ENCODE results near the gene GALNT6. TPM values are rescaled to one million over a fixed set of nuclear protein-coding genes. Genes with fewer than 3 reads are reported as not detected.
"Not testable (repeated sequence)": the region's sequence is repeated elsewhere in the genome, so short reads cannot be mapped to it uniquely, and the experiment has no call there.

GALNT6 gene
- polyA plus RNA-seq, 2 of the 4 experiments (the other 2 are of a cell fraction): 3.6 to 4.3 TPM

DNA sequence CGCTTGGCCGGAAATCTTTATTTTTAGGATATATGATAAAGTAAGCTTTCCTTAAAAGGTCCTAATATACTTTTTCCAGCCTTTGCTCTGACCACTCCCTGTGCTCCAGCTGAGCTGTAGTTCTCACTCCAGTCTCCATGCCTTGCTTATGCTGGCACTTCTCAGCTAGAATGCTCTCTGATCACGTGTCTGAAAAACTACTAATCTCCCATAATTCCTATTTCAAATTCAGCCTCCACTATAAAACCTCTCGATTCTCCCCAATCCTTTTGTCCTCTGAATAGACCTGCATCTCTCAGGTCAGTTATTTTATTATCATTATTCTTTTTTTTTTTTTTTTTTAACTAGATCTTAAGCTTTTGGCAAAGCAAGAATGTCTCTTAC, 70.9 kb downstream of the GALNT6 start:
- Histone ChIP-seq H3K9me3 (no peaks in the 10 kb centered on the region), H3K27ac (peak overlapping the region; percentile 30 to 55; a peak in 5 of 6 replicates), H3K4me3 (no peak overlapping the region), H3K4me2 (peak overlapping the region; percentile 51; the same call in 2 of the 3 replicates), H3K4me1 (peaks cover 28% of the 10 kb centered on the region)
- DNase-seq (ENCODE audit: low read depth in 1 of 2, low spot score in 1 of 2): peak in 1 of 2 experiments; percentile 59
- ChIA-PET CTCF (interaction anchor here (0.8 to 6.0 kb wide), 4 partner anchors 9 to 58 kb away, joined by 3 to 41 read pairs (median 5); no protein-coding TSS in a partner anchor), POLR2A (interaction anchor here (0.9 kb wide), 1 partner anchor 12 kb away, joined by 3 read pairs; no protein-coding TSS in a partner anchor)
- TF ChIP-seq KDM1A (IDR thresholded peaks at IDR 0.05; ENCODE audit: low read depth): no peak
- TF ChIP-seq EHF (CRISPR knock-in tag; IDR thresholded peaks at IDR 0.05): peak; percentile 6; the same call in 1 of the 2 replicates
- 50% methylated on average over 4 of the region's 4 CpGs for WGBS (ENCODE audit: missing lambda C conversion rate)
- no peak for FAIRE-seq
- ATAC-seq: peak in 1 of 2 experiments; percentile 61; a peak in 3 of 6 replicates

- peaks cover 28% of the 10 kb centered on the region for H3K4me1 ChIP-seq
- peak overlapping the region; percentile 27; the same call in 1 of the 3 replicates for H3K4me2 ChIP-seq
- no peaks in the 10 kb centered on the region for H3K9me3 ChIP-seq
- TF ChIP-seq HOXB13 (CRISPR knock-in tag; IDR thresholded peaks at IDR 0.05; ENCODE audit: low read depth): no peak
- no peak for TF ChIP-seq BHLHE40 (IDR thresholded peaks at IDR 0.05; ENCODE audit: low read depth, low read length)
- TF ChIP-seq JUNB (IDR thresholded peaks at IDR 0.05): no peak
- TF ChIP-seq SREBF2 (IDR thresholded peaks at IDR 0.05): no peak
- no peak for TF ChIP-seq ZNF302 (CRISPR knock-in tag; IDR thresholded peaks at IDR 0.05)
- TF ChIP-seq HES2 (IDR thresholded peaks at IDR 0.05): no peak
- no peak for TF ChIP-seq NPAS2 (CRISPR knock-in tag; IDR thresholded peaks at IDR 0.05; ENCODE audit: borderline replicate concordance)
- no peak for TF ChIP-seq KDM5A (IDR thresholded peaks at IDR 0.05)
- no peak for TF ChIP-seq CBX8 (IDR thresholded peaks at IDR 0.05)
- TF ChIP-seq CHD2 (IDR thresholded peaks at IDR 0.05; ENCODE audit: low read length, partially characterized antibody): no peak
- no peak for TF ChIP-seq RARB (CRISPR knock-in tag; IDR thresholded peaks at IDR 0.05)
- TF ChIP-seq TP53 (CRISPR knock-in tag; IDR thresholded peaks at IDR 0.05): no peak
- TF ChIP-seq KDM1A (IDR thresholded peaks at IDR 0.05; ENCODE audit: low read depth): no peak
- TF ChIP-seq, protein P1, sequence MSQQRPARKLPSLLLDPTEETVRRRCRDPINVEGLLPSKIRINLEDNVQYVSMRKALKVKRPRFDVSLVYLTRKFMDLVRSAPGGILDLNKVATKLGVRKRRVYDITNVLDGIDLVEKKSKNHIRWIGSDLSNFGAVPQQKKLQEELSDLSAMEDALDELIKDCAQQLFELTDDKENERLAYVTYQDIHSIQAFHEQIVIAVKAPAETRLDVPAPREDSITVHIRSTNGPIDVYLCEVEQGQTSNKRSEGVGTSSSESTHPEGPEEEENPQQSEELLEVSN (IDR thresholded peaks at IDR 0.05; ENCODE audit: borderline replicate concordance, low read depth): no peak
- WGBS (ENCODE audit: missing lambda C conversion rate): 62% methylated on average over 3 of the region's 3 CpGs
- ChIA-PET CTCF (interaction anchor here (1.3 to 6.0 kb wide), 4 partner anchors 21 to 57 kb away, joined by 3 to 41 read pairs (median 3); no protein-coding TSS in a partner anchor), POLR2A (interaction anchor here (1.6 kb wide), 1 partner anchor 11 kb away, joined by 4 read pairs; no protein-coding TSS in a partner anchor)
- peak overlapping the region; percentile 20 to 21; a peak in 2 of 6 replicates for H3K27ac ChIP-seq
- DNase-seq (ENCODE audit: low read depth in 1 of 2, low spot score in 1 of 2): no peak
- no peak for ATAC-seq
- FAIRE-seq: no peak
- H3K4me3 ChIP-seq: no peak overlapping the region
These were observed 72.2 kb downstream of the GALNT6 start for GRCh38 chr12:51318846-51319599.

DNA sequence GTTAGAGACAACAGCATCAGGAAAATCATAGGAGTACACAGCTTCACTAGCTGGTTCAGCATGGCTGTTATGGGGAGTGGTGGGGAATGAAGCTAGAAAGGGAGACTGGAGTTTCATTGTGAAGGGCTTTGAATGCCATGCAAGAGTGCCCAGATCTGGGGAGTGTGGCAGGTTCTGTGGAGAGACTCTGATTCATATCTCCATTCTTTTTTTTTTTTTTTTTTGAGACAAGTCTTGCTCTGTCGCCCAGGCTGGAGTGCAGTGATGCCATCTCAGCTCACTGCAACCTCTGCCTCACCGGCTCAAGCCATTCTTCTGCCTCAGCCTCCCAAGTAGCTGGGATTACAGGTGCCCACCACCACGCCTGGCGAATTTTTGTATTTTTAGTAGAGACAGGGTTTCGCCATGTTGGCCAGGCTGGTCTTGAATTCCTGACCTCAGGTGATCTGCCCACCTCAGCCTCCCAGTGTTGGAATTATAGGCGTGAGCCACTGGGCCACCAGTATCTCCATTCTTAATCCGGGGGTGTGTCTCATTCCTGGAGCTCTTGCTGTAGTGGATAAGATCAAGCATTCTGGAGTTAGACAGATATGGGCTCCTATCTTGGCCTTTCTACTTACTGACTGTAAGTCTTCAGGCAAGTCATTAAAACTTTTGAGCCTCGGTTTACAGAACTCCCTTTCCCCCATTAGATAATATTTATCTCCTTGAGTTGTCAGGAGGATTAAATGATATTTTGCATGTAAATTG, 73.0 kb downstream of the GALNT6 start:
- 91% methylated on average over 8 of the region's 8 CpGs for WGBS (ENCODE audit: missing lambda C conversion rate)
- FAIRE-seq; DNase-seq (ENCODE audit: low read depth in 1 of 2, low spot score in 1 of 2); H3K9me3 ChIP-seq; H3K4me3 ChIP-seq; ATAC-seq: not testable (repeated sequence)
- Histone ChIP-seq H3K4me2 (peak overlapping the region; percentile 0; the same call in 1 of the 3 replicates), H3K27ac (peak overlapping the region in 1 of 2 experiments; percentile 20; a peak in 2 of 6 replicates), H3K4me1 (peaks cover 28% of the 10 kb centered on the region)
- ChIA-PET POLR2A (interaction anchor here (1.6 kb wide), 1 partner anchor 10 kb away, joined by 4 read pairs; no protein-coding TSS in a partner anchor), CTCF (interaction anchor here (1.3 to 6.0 kb wide), 4 partner anchors 8 to 56 kb away, joined by 3 to 41 read pairs (median 4); no protein-coding TSS in a partner anchor)

DNA sequence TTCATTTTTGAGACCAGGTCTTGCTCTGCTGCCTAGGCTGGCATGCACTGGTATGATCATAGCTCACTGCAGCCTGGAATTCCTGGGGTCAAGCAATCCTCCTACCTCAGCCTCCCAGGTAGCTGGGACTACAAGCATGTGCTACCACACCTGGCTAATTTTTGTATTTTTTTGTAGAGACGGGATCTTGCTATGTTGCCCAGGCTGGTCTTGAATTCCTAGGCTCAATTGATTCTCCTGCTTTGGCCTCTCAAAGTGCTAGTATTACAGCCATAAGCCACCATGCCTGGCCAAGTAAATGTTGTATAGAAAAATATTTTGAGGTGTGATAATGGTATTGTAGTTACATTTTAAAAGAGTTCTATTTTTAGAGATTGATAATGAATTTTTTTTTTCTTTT, 79.8 kb downstream of the GALNT6 start:
- 100% methylated on average over 1 of the region's 1 CpG for WGBS (ENCODE audit: missing lambda C conversion rate)
- POLR2A ChIA-PET: no interaction called here
- FAIRE-seq: no peak

More for the DNA sequence above, 79.8 kb downstream of the GALNT6 start:
- Histone ChIP-seq H3K4me3 (no peak overlapping the region), H3K27ac (peak overlapping the region in 1 of 2 experiments; percentile 43; a peak in 1 of 6 replicates), H3K9me3 (no peaks in the 10 kb centered on the region), H3K4me1 (peaks cover 22% of the 10 kb centered on the region), H3K4me2 (no peak overlapping the region)
- TF ChIP-seq POLR2AphosphoS2 (conservative IDR thresholded peaks at IDR 0.05; ENCODE audit: low read length): no peak
- CTCF ChIA-PET: interaction anchor here (1.1 to 2.4 kb wide), 2 partner anchors 9 to 30 kb away, joined by 4 to 11 read pairs; no protein-coding TSS in a partner anchor
- DNase-seq (ENCODE audit: low read depth in 1 of 2, low spot score in 1 of 2): no peak
- ATAC-seq: no peak
